ENCODE data around the gene ADAMTSL3. TPM values are rescaled to one million over a fixed set of nuclear protein-coding genes. Genes with fewer than 3 reads are reported as not detected.

The ADAMTSL3 gene
- total and polyA plus RNA-seq, 2 experiments from 2014 or later, result 0.61 to 0.87 TPM

DNA sequence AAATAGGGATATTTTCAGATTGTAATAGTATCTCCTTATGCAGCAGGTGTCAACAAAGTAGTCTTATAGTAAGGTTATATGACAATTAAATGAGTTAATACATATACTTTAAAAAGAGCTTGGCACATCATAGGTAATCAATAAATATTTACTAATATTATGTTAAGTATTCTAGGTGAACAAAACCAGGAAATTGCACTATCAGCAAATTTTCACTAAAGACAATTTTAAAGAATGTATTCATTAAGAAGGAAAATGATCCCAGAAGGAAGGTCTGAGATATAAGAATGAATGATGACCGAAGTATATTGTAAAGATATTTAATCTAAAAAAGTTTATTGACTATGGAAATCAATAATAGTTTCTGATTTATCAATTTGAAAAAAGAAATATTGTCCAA, 281.9 kb downstream of the ADAMTSL3 start:
- H3K36me3 Mint-ChIP-seq (ENCODE audit: low read depth), result peaks cover 14% of the 10 kb centered on the region; the same call in 2 of the 3 replicates
- Histone ChIP-seq H3F3A (replicated peaks; ENCODE audit: low read depth) (no peaks in the 10 kb centered on the region), H4K20me1 (replicated peaks; ENCODE audit: insufficient read depth) (no peaks in the 10 kb centered on the region), H3K36me3 (ENCODE audit: insufficient read depth) (no peaks in the 10 kb centered on the region), H3K9me2 (ENCODE audit: insufficient read depth) (no peaks in the 10 kb centered on the region), H3K27ac (ENCODE audit: low read depth) (no peak overlapping the region), H3K4me2 (no peak overlapping the region), H3K79me2 (replicated peaks; ENCODE audit: insufficient read depth) (no peaks in the 10 kb centered on the region), H2AFZ (no peak overlapping the region), H3K4me3 (no peak overlapping the region), H3K4me1 (ENCODE audit: insufficient read depth) (no peaks in the 10 kb centered on the region), H3K27me3 (ENCODE audit: insufficient read depth) (no peaks in the 10 kb centered on the region)
- DNase-seq (ENCODE audit: low spot score) (no peak), ATAC-seq (no peak)
- peaks cover 22% of the 10 kb centered on the region for H3K9me3 Mint-ChIP-seq
- TF ChIP-seq, protein P1, sequence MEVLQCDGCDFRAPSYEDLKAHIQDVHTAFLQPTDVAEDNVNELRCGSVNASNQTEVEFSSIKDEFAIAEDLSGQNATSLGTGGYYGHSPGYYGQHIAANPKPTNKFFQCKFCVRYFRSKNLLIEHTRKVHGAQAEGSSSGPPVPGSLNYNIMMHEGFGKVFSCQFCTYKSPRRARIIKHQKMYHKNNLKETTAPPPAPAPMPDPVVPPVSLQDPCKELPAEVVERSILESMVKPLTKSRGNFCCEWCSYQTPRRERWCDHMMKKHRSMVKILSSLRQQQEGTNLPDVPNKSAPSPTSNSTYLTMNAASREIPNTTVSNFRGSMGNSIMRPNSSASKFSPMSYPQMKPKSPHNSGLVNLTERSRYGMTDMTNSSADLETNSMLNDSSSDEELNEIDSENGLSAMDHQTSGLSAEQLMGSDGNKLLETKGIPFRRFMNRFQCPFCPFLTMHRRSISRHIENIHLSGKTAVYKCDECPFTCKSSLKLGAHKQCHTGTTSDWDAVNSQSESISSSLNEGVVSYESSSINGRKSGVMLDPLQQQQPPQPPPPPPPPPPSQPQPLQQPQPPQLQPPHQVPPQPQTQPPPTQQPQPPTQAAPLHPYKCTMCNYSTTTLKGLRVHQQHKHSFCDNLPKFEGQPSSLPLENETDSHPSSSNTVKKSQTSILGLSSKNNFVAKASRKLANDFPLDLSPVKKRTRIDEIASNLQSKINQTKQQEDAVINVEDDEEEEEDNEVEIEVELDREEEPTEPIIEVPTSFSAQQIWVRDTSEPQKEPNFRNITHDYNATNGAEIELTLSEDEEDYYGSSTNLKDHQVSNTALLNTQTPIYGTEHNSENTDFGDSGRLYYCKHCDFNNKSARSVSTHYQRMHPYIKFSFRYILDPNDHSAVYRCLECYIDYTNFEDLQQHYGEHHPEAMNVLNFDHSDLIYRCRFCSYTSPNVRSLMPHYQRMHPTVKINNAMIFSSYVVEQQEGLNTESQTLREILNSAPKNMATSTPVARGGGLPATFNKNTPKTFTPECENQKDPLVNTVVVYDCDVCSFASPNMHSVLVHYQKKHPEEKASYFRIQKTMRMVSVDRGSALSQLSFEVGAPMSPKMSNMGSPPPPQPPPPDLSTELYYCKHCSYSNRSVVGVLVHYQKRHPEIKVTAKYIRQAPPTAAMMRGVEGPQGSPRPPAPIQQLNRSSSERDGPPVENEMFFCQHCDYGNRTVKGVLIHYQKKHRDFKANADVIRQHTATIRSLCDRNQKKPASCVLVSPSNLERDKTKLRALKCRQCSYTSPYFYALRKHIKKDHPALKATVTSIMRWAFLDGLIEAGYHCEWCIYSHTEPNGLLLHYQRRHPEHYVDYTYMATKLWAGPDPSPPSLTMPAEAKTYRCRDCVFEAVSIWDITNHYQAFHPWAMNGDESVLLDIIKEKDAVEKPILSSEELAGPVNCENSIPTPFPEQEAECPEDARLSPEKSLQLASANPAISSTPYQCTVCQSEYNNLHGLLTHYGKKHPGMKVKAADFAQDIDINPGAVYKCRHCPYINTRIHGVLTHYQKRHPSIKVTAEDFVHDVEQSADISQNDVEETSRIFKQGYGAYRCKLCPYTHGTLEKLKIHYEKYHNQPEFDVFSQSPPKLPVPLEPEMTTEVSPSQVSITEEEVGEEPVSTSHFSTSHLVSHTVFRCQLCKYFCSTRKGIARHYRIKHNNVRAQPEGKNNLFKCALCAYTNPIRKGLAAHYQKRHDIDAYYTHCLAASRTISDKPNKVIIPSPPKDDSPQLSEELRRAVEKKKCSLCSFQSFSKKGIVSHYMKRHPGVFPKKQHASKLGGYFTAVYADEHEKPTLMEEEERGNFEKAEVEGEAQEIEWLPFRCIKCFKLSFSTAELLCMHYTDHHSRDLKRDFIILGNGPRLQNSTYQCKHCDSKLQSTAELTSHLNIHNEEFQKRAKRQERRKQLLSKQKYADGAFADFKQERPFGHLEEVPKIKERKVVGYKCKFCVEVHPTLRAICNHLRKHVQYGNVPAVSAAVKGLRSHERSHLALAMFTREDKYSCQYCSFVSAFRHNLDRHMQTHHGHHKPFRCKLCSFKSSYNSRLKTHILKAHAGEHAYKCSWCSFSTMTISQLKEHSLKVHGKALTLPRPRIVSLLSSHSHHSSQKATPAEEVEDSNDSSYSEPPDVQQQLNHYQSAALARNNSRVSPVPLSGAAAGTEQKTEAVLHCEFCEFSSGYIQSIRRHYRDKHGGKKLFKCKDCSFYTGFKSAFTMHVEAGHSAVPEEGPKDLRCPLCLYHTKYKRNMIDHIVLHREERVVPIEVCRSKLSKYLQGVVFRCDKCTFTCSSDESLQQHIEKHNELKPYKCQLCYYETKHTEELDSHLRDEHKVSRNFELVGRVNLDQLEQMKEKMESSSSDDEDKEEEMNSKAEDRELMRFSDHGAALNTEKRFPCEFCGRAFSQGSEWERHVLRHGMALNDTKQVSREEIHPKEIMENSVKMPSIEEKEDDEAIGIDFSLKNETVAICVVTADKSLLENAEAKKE (CRISPR knock-in tag; IDR thresholded peaks at IDR 0.05), result no peak
- TF ChIP-seq NANOG (IDR thresholded peaks at IDR 0.05; ENCODE audit: borderline replicate concordance) (no peak), ZNF114 (CRISPR knock-in tag; IDR thresholded peaks at IDR 0.05) (no peak), EZH2 (IDR thresholded peaks at IDR 0.05; ENCODE audit: low read depth, unreplicated experiment) (no peak), STAT1 (IDR thresholded peaks at IDR 0.05; ENCODE audit: unreplicated experiment) (no peak), EZH2phosphoT487 (IDR thresholded peaks at IDR 0.05; ENCODE audit: unreplicated experiment) (no peak), JUNB (IDR thresholded peaks at IDR 0.05; ENCODE audit: unreplicated experiment) (no peak), ZNF331 (CRISPR knock-in tag; IDR thresholded peaks at IDR 0.05; ENCODE audit: low read depth) (no peak), CREB1 (CRISPR knock-in tag; IDR thresholded peaks at IDR 0.05; ENCODE audit: low read depth) (no peak), POLR2AphosphoS5 (IDR thresholded peaks at IDR 0.05; ENCODE audit: low read depth) (no peak)
- TF ChIP-seq, protein P2, sequence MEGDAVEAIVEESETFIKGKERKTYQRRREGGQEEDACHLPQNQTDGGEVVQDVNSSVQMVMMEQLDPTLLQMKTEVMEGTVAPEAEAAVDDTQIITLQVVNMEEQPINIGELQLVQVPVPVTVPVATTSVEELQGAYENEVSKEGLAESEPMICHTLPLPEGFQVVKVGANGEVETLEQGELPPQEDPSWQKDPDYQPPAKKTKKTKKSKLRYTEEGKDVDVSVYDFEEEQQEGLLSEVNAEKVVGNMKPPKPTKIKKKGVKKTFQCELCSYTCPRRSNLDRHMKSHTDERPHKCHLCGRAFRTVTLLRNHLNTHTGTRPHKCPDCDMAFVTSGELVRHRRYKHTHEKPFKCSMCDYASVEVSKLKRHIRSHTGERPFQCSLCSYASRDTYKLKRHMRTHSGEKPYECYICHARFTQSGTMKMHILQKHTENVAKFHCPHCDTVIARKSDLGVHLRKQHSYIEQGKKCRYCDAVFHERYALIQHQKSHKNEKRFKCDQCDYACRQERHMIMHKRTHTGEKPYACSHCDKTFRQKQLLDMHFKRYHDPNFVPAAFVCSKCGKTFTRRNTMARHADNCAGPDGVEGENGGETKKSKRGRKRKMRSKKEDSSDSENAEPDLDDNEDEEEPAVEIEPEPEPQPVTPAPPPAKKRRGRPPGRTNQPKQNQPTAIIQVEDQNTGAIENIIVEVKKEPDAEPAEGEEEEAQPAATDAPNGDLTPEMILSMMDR (conservative IDR thresholded peaks at IDR 0.05; ENCODE audit: low read depth in 2 of 2), result no peak
- TF ChIP-seq, protein P3, sequence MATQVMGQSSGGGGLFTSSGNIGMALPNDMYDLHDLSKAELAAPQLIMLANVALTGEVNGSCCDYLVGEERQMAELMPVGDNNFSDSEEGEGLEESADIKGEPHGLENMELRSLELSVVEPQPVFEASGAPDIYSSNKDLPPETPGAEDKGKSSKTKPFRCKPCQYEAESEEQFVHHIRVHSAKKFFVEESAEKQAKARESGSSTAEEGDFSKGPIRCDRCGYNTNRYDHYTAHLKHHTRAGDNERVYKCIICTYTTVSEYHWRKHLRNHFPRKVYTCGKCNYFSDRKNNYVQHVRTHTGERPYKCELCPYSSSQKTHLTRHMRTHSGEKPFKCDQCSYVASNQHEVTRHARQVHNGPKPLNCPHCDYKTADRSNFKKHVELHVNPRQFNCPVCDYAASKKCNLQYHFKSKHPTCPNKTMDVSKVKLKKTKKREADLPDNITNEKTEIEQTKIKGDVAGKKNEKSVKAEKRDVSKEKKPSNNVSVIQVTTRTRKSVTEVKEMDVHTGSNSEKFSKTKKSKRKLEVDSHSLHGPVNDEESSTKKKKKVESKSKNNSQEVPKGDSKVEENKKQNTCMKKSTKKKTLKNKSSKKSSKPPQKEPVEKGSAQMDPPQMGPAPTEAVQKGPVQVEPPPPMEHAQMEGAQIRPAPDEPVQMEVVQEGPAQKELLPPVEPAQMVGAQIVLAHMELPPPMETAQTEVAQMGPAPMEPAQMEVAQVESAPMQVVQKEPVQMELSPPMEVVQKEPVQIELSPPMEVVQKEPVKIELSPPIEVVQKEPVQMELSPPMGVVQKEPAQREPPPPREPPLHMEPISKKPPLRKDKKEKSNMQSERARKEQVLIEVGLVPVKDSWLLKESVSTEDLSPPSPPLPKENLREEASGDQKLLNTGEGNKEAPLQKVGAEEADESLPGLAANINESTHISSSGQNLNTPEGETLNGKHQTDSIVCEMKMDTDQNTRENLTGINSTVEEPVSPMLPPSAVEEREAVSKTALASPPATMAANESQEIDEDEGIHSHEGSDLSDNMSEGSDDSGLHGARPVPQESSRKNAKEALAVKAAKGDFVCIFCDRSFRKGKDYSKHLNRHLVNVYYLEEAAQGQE (IDR thresholded peaks at IDR 0.05; ENCODE audit: unreplicated experiment), result no peak
- TF ChIP-seq, protein P4, sequence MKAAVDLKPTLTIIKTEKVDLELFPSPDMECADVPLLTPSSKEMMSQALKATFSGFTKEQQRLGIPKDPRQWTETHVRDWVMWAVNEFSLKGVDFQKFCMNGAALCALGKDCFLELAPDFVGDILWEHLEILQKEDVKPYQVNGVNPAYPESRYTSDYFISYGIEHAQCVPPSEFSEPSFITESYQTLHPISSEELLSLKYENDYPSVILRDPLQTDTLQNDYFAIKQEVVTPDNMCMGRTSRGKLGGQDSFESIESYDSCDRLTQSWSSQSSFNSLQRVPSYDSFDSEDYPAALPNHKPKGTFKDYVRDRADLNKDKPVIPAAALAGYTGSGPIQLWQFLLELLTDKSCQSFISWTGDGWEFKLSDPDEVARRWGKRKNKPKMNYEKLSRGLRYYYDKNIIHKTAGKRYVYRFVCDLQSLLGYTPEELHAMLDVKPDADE (IDR thresholded peaks at IDR 0.05), result no peak
- no peak overlapping the region for H3K4me3 Mint-ChIP-seq
- no peak overlapping the region for H3K27ac Mint-ChIP-seq
- peaks cover 1% of the 10 kb centered on the region for H3K27me3 Mint-ChIP-seq (ENCODE audit: insufficient read depth, low read depth, poor library complexity)
- no peaks in the 10 kb centered on the region for H3K4me1 Mint-ChIP-seq
